HG03159 (cell line): ENCODE measurements around the gene SETD7.

Source experiments
- ATAC-seq: cut with Tn5 transposase; IDR thresholded peaks from one replicate; pipeline ENCODE4 v1.9.1; 2021; ENCODE audit warnings: mild to moderate bottlenecking, moderate library complexity; ENCODE audit not compliant: unreplicated experiment

Gene SETD7

GRCh38 chr4:139556071-139556723 lies at the start of gene SETD7:
Gene SETD7, minus strand, starts transcription at chr4:139556219. Its CDS starts 82 bp downstream, at chr4:139556137.
- peak; percentile 32 for ATAC-seq

GRCh38 chr4:139605516-139605915 lies 49.5 kb upstream of the SETD7 start:
- no peak for ATAC-seq

GRCh38 chr4:139603576-139604410 lies 47.8 kb upstream of the SETD7 start:
- no peak for ATAC-seq

GRCh38 chr4:139602776-139603360 lies 46.8 kb upstream of the SETD7 start:
- ATAC-seq, result no peak

- ATAC-seq, result no peak
Observed at GRCh38 chr4:139600662-139601061, 44.6 kb upstream of the SETD7 start.

- no peak for ATAC-seq
Observed at GRCh38 chr4:139599594-139600374, 43.8 kb upstream of the SETD7 start.

- no peak for ATAC-seq
Observed at GRCh38 chr4:139599076-139599475, 43.1 kb upstream of the SETD7 start.

GRCh38 chr4:139596684-139597279 lies 40.8 kb upstream of the SETD7 start:
- ATAC-seq, result no peak

- ATAC-seq, result no peak
Observed at GRCh38 chr4:139596034-139596683, 40.1 kb upstream of the SETD7 start.

- ATAC-seq, result no peak
Observed at GRCh38 chr4:139594591-139595185, 38.7 kb upstream of the SETD7 start.

- ATAC-seq, result no peak
Observed at GRCh38 chr4:139593091-139593564, 37.1 kb upstream of the SETD7 start.

- ATAC-seq, result no peak
Observed at GRCh38 chr4:139589336-139590018, 33.5 kb upstream of the SETD7 start.

- no peak for ATAC-seq
Observed at GRCh38 chr4:139587446-139587845, 31.4 kb upstream of the SETD7 start.

GRCh38 chr4:139585473-139585872 lies 29.5 kb upstream of the SETD7 start:
- ATAC-seq, result no peak

- no peak for ATAC-seq
Observed at GRCh38 chr4:139584784-139585183, 28.8 kb upstream of the SETD7 start.

GRCh38 chr4:139584013-139584412 lies 28.0 kb upstream of the SETD7 start:
- ATAC-seq, result no peak

GRCh38 chr4:139582044-139582443 lies 26.0 kb upstream of the SETD7 start:
- no peak for ATAC-seq

GRCh38 chr4:139581096-139581495 lies 25.1 kb upstream of the SETD7 start:
- ATAC-seq, result no peak

- ATAC-seq, result no peak
Observed at GRCh38 chr4:139576219-139576618, 20.2 kb upstream of the SETD7 start.
